ENCODE results near the gene PELI2. TPM values are rescaled to one million over a fixed set of nuclear protein-coding genes. Genes with fewer than 3 reads are reported as not detected.

The PELI2 gene
- total RNA-seq, 1 experiment from 2014 or later: 2.0 TPM

DNA sequence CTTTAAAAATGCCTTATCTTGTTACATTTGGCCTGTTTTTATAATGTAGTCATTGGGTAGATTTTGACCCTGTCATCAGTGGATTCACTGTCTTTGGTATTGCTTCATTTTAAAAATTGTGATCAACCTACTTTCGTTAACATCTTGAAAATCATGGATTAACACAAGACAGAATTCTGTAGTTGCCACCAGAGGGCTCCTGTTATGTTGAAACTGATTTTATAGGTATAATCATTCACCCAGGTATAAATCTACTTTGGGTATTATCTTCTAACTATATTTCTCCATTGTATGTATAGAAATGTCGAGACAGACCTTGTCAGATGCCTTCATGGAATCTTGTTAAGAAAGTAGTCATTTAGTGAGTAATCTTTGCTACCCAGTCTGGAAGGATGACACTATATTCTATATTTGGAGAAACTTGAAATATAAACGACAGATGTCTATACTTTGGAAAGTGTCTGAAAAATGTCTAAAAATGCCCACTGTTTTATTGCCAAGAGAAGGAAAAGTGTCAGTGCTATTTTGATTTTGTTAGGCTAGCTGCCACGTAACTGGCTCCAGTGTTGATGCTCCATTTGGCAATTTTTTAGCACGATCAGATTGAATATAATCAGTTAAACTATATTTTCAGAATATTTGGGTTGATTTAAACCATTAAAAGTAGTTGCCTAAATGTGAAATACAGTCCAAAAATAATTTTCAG is 129.4 kb downstream of the PELI2 start:
- no peaks in the 10 kb centered on the region for H3K9me2 ChIP-seq (ENCODE audit: insufficient read depth)
- H3K79me2 ChIP-seq (ENCODE audit: insufficient read depth, low read length): no peaks in the 10 kb centered on the region
- H4K20me1 ChIP-seq (ENCODE audit: insufficient read depth): no peaks in the 10 kb centered on the region
- H3K9ac ChIP-seq (ENCODE audit: low read length): no peak overlapping the region
- RAD21 ChIA-PET (ENCODE audit: low non-redundant PET in 1 of 2, low total read pairs in 2 of 2, uncharacterized antibody in 2 of 2, unreplicated experiment in 2 of 2): no interaction called here
- POLR2A ChIA-PET: no interaction called here
- no peak overlapping the region for H3K4me3 ChIP-seq (replicated peaks in 1 of 2; ENCODE audit: low read depth in 1 of 2, low read length in 2 of 2)
- peak; percentile 4 for DNase-seq (ENCODE audit: low read depth, low spot score)
- H2AFZ ChIP-seq (ENCODE audit: low read depth, low read length, poor library complexity, severe bottlenecking): no peak overlapping the region
- no peaks in the 10 kb centered on the region for H3K9me3 ChIP-seq (ENCODE audit: control insufficient read depth in 1 of 2, insufficient read depth in 1 of 2, low read depth in 1 of 2, low read length in 2 of 2)
- CTCF ChIA-PET: no interaction called here
- no peak for ATAC-seq
- TF ChIP-seq, protein P1, sequence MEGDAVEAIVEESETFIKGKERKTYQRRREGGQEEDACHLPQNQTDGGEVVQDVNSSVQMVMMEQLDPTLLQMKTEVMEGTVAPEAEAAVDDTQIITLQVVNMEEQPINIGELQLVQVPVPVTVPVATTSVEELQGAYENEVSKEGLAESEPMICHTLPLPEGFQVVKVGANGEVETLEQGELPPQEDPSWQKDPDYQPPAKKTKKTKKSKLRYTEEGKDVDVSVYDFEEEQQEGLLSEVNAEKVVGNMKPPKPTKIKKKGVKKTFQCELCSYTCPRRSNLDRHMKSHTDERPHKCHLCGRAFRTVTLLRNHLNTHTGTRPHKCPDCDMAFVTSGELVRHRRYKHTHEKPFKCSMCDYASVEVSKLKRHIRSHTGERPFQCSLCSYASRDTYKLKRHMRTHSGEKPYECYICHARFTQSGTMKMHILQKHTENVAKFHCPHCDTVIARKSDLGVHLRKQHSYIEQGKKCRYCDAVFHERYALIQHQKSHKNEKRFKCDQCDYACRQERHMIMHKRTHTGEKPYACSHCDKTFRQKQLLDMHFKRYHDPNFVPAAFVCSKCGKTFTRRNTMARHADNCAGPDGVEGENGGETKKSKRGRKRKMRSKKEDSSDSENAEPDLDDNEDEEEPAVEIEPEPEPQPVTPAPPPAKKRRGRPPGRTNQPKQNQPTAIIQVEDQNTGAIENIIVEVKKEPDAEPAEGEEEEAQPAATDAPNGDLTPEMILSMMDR (IDR thresholded peaks at IDR 0.05 in 2 of 3, conservative IDR thresholded peaks at IDR 0.05 in 1 of 3; ENCODE audit: borderline replicate concordance in 1 of 3, insufficient read depth in 1 of 3, low read depth in 2 of 3, low read length in 2 of 3): peak; percentile 29 to 53 (median 30); a peak in 4 of 6 replicates
- no peak for TF ChIP-seq CBX3 (IDR thresholded peaks at IDR 0.05; ENCODE audit: low read depth)
- TF ChIP-seq ELF1 (IDR thresholded peaks at IDR 0.05; ENCODE audit: borderline replicate concordance, low read depth): no peak
- TF ChIP-seq FOSL1 (IDR thresholded peaks at IDR 0.05; ENCODE audit: low read depth): no peak
- TF ChIP-seq ZNF274 (IDR thresholded peaks at IDR 0.05; ENCODE audit: low read depth, low read length): no peak
- peak; percentile 45; the same call in 1 of the 2 replicates for TF ChIP-seq RAD21 (IDR thresholded peaks at IDR 0.05; ENCODE audit: low read depth)
- no peak for TF ChIP-seq POLR2A (IDR thresholded peaks at IDR 0.05; ENCODE audit: borderline replicate concordance, extremely low read depth, insufficient read depth, insufficient read length)
- peaks cover 22% of the 10 kb centered on the region; the same call in 1 of the 2 replicates for H3K27me3 ChIP-seq (ENCODE audit: insufficient read depth, low read length)
- no peaks in the 10 kb centered on the region for H3K36me3 ChIP-seq (ENCODE audit: control insufficient read depth in 1 of 2, insufficient read depth in 2 of 2, low read length in 2 of 2)
- intact Hi-C loops (cut with micrococcal nuclease): loop anchor here (1.0 to 5.0 kb wide), 2 partner anchors 95 to 228 kb away; no protein-coding TSS in a partner anchor
- H3K4me1 ChIP-seq (ENCODE audit: control insufficient read depth in 1 of 2, insufficient read depth in 2 of 2, low read length in 2 of 2): no peaks in the 10 kb centered on the region
- H3K27ac ChIP-seq (ENCODE audit: low read depth, low read length): no peak overlapping the region
- no peak overlapping the region for H3K4me2 ChIP-seq (ENCODE audit: low read length)
- BruUV-seq (replicated peaks): no TSS peak
